SW480 (cell line): ENCODE measurements around the gene ZGRF1.
A peak's percentile ranks its signal among the peaks of the same experiment; 100 is the strongest.
"Not testable (repeated sequence)": the region's sequence is repeated elsewhere in the genome, so short reads cannot be mapped to it uniquely, and the experiment has no call there.

Experiments used
- DNase-seq: peaks from one replicate; pipeline ENCODE4 v3.0.0-alpha.2; 2016; ENCODE audit warnings: low spot score

Gene ZGRF1

GRCh38 chr4:112550728-112551127, 86.0 kb downstream of the ZGRF1 start:
- DNase-seq: no peak

GRCh38 chr4:112546476-112546875, 90.2 kb downstream of the ZGRF1 start:
- no peak for DNase-seq

GRCh38 chr4:112545346-112545745, 91.4 kb downstream of the ZGRF1 start:
- no peak for DNase-seq

- DNase-seq: no peak
Observed at GRCh38 chr4:112540695-112541094, 96.0 kb downstream of the ZGRF1 start.

- DNase-seq: no peak
Observed at GRCh38 chr4:112536123-112536522, 100.6 kb downstream of the ZGRF1 start.

GRCh38 chr4:112532267-112532666, 104.4 kb downstream of the ZGRF1 start:
- no peak for DNase-seq

- DNase-seq: no peak
Observed at GRCh38 chr4:112531146-112531545, 105.6 kb downstream of the ZGRF1 start.

GRCh38 chr4:112526061-112526460, 110.6 kb downstream of the ZGRF1 start:
- DNase-seq: no peak

GRCh38 chr4:112523764-112524505, 112.8 kb downstream of the ZGRF1 start:
- peak; percentile 70 for DNase-seq

- DNase-seq: no peak
Observed at GRCh38 chr4:112523008-112523721, 113.5 kb downstream of the ZGRF1 start.

- not testable (repeated sequence) for DNase-seq
Observed at GRCh38 chr4:112522431-112522830, 114.3 kb downstream of the ZGRF1 start.

- DNase-seq: no peak
Observed at GRCh38 chr4:112521123-112522023, 115.3 kb downstream of the ZGRF1 start.

- DNase-seq: no peak
Observed at GRCh38 chr4:112520598-112521122, 116.0 kb downstream of the ZGRF1 start.

- DNase-seq: no peak
Observed at GRCh38 chr4:112519689-112520597, 116.8 kb downstream of the ZGRF1 start.

GRCh38 chr4:112518675-112519074, 118.0 kb downstream of the ZGRF1 start:
- no peak for DNase-seq

GRCh38 chr4:112517911-112518310, 118.8 kb downstream of the ZGRF1 start:
- no peak for DNase-seq

- no peak for DNase-seq
Observed at GRCh38 chr4:112517067-112517634, 119.6 kb downstream of the ZGRF1 start.

GRCh38 chr4:112516471-112517066, 120.1 kb downstream of the ZGRF1 start:
- no peak for DNase-seq

- no peak for DNase-seq
Observed at GRCh38 chr4:112516066-112516470, 120.6 kb downstream of the ZGRF1 start, which contains the start of gene NEUROG2. NEUROG2 (minus strand) TSS chr4:112516180; CDS start chr4:112515475, 705 bp downstream.
